ENCODE measurements around the gene SLC22A23.

SLC22A23 gene

DNA sequence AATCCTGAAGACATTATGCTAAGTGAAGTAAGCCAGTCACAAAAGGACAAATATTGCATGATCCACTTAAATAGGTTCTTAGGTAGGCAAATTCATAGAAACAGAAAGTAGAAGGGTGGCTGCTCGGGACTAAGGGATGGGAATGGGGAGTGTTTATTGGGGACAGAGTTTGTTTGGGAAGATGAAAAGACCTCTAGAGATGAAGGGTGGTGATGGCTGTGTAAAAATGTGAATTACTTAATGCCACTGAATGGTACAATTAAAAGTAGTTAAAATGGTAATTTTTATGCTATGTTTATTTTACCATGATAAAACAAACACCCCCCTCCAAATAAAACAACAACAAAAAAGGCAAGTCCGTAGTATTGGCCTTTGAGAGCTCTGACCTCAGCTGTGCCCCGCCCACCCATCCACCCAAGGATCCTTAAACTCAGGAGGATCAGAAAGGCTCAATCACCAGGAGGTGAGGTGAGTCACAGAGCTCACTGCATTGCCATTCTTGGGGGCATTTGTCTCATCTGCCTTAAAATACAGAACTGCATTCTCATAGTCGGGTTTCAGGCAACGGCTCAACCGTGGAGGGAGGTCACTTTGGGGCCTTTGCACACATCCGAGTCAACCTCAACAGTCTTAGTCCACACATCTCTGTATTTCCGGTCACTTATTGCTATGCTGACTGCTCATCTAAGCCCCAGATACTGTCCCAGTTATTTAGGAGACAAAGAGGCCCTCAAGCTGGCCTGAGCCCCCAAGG is 96.7 kb downstream of the SLC22A23 start:
- TF ChIP-seq, protein P1, sequence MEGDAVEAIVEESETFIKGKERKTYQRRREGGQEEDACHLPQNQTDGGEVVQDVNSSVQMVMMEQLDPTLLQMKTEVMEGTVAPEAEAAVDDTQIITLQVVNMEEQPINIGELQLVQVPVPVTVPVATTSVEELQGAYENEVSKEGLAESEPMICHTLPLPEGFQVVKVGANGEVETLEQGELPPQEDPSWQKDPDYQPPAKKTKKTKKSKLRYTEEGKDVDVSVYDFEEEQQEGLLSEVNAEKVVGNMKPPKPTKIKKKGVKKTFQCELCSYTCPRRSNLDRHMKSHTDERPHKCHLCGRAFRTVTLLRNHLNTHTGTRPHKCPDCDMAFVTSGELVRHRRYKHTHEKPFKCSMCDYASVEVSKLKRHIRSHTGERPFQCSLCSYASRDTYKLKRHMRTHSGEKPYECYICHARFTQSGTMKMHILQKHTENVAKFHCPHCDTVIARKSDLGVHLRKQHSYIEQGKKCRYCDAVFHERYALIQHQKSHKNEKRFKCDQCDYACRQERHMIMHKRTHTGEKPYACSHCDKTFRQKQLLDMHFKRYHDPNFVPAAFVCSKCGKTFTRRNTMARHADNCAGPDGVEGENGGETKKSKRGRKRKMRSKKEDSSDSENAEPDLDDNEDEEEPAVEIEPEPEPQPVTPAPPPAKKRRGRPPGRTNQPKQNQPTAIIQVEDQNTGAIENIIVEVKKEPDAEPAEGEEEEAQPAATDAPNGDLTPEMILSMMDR (conservative IDR thresholded peaks at IDR 0.05) = no peak
- no peak for TF ChIP-seq ZFX (IDR thresholded peaks at IDR 0.05)
- H3K27ac ChIP-seq = no peak overlapping the region

DNA sequence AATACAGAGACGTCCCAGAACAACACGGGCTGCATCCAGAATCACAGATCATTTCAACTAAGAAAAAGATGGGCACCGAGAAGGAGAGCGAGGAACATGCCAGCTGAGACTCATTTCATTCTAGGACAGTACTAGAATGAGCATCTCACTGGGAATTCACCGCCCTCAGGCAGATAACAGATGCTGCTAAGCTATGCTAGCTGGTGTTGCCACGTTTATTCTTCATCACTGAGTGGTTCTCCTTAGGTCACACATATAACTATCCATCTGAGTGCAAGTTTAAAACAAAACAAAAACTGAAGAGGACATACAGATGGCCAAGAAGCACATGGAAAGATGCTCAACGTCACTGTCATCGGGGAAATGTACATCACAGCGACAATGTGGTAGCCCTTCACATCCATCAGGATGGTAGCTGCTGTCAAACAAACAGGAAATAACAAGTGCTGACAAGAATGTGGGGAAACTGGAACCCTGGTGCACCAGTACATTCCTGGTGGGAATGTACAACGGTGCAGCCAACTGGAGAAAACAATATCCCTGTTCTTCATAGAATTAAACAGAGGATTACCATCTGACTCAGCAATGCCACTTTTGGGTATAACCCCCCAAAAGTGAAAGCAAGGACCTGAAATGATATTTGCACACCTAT is 97.6 kb downstream of the SLC22A23 start:
- TF ChIP-seq ZFX (IDR thresholded peaks at IDR 0.05) = no peak
- TF ChIP-seq, protein P1 (conservative IDR thresholded peaks at IDR 0.05) = no peak
- no peak overlapping the region for H3K27ac ChIP-seq

DNA sequence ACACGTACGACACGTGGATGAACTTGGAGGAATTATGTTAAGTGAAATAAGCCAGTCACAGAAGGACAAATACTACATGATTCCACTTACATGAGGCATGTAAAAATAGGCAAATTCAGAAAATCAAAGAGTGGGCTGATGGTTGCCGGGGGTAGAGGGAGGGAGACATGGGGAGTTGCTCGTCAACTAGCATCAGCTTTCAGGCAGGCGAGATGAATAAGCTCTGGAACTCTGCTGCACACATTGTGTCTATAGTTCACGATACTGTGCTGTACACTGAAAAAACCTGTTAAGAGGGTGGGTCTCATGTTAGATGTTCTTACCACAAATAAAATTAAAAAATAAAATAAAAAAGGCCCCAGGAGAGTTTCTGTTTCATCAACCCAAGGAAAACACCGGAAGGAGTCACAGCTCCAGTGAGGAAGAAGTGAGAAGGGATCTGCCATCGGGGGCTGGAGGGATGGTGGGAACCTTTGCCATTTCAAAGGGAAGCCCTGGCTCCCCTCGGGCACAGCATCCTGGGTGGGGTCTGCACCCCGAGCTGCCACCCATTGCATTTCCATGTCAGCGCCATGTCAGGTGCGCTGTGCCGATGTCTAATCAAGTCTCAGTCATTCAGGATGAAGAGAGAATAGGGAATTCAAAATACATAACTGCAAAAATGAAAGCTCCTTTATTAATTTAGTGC is 98.3 kb downstream of the SLC22A23 start:
- peak overlapping the region; percentile 76; the same call in 1 of the 2 replicates for H3K27ac ChIP-seq
- TF ChIP-seq, protein P1 (conservative IDR thresholded peaks at IDR 0.05) = no peak
- TF ChIP-seq ZFX (IDR thresholded peaks at IDR 0.05) = no peak

DNA sequence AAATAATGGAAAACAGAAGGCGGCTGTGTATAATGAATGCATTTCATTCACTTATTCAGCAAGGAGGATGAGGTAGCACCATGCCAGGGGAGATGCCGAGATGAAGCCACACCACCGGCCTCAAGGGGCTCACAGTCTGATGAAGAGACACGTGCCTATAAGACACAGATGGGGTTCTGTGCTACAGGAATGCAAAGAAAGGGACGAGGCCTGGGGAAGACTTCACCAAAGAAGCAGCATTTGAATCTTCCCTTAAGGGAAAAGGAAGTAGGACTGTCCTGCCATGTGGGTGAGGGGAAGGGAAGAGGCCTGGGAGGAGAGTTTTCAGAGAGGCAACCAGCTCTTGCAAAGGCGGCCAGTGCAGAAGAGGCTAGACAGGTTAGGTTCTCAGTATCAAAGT is 99.2 kb downstream of the SLC22A23 start:
- TF ChIP-seq, protein P1 (conservative IDR thresholded peaks at IDR 0.05) = no peak
- TF ChIP-seq ZFX (IDR thresholded peaks at IDR 0.05) = no peak
- peak overlapping the region; percentile 76 for H3K27ac ChIP-seq

DNA sequence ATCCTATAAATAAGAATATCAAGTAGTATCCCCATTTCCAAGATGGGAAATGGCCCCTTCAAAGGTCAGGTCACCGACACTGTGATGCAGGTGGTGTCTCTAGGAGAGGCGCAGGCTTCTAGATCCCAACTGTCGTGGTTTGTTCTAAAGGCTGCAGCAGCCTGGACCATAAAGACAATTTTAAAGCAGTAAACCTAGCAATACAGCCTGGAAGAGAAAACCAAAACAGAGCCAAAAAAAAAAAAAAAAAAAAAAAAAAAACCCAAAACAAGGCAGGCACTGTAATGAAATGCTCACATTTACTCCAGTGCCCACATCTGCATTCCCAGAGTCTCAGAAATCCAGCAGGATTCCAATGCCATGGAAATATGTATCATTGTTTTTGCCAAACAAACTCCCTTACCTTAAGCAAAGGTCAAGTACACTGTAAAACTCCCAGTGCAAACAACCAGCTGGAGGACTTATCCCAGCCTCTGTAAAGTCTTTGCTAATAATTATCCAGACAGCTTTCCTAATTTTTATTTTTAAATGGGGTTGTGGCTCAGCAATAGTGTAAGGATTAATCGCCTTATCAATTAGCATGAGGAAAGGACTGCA is 99.9 kb downstream of the SLC22A23 start:
- TF ChIP-seq ZFX (IDR thresholded peaks at IDR 0.05) = no peak
- TF ChIP-seq, protein P1 (conservative IDR thresholded peaks at IDR 0.05) = no peak
- peak overlapping the region; percentile 85 for H3K27ac ChIP-seq

DNA sequence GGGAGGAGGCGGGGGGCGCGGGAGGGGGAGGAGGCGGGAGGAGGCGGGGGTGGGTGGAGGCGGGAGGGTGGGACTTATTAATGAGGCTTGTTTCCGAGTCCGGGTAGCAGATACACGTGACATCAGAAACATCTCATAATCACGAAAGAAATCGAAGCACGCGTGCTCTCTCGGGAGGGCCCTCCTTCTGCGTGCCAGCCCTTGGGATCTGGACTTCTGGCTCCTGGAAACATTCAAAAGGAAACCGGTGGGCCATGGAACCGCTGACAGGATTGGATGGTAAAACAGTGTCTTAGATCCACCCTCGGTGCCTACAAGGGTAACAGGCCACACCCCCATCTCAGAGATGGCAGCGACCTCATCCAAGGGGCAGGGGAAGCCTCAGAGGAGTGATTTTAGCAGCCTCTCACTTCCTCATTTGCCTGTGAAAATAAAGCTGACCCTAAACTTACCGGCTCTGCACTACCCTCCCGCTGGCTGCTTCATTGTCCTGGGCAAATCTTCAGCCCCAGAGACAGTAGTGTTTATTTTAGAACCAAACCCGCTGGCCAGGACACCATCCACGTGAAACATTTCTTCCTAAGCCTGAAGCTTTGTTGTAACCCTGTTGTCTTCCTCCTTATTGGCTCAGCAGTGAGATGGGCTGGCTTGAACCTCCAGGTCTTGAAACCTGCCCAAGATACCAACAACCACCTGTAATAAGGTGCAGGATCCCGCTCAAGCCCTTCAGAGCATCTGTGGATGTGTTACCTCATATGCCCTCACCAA is 100.6 kb downstream of the SLC22A23 start:
- peak overlapping the region; percentile 85 for H3K27ac ChIP-seq
- TF ChIP-seq, protein P1 (conservative IDR thresholded peaks at IDR 0.05) = no peak
- no peak for TF ChIP-seq ZFX (IDR thresholded peaks at IDR 0.05)

Data from C4-2B (cell line).